Measurements from ENCODE around the gene GZMM.

DNA sequence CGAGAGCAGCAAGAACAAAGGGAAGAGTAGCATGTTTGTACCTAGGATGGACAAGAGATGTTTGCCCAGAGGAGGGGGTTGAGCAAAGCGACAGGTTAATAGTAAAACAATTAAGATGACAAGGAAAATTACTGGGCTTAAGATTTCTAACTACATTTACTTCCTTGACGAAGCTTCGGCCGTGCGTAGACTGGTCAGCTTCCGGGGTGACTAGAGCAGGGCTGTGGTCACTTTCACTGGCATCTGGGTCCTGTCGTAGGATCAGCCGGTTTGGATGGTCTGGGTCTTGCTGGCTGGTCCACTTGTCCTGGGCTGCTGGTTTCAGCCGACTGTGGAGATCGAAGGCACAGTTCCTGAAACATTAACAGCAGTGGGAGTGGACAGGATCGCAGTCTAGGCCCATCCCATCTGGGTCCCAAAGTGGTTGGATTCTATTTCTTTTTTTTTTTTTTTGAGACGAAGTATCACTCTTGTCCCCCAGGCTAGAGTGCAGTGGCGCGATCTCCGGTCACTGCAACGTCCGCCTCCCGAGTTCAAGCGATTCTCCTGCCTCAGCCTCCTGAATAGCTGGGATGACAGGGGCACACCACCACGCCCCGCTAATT, 23.5 kb downstream of the GZMM start:
- TF ChIP-seq TAF1 (IDR thresholded peaks at IDR 0.05; ENCODE audit: borderline replicate concordance, insufficient read depth, low read length) (no peak), POLR2AphosphoS5 (IDR thresholded peaks at IDR 0.05; ENCODE audit: low read depth, low read length) (no peak)
- TF ChIP-seq, protein P1, sequence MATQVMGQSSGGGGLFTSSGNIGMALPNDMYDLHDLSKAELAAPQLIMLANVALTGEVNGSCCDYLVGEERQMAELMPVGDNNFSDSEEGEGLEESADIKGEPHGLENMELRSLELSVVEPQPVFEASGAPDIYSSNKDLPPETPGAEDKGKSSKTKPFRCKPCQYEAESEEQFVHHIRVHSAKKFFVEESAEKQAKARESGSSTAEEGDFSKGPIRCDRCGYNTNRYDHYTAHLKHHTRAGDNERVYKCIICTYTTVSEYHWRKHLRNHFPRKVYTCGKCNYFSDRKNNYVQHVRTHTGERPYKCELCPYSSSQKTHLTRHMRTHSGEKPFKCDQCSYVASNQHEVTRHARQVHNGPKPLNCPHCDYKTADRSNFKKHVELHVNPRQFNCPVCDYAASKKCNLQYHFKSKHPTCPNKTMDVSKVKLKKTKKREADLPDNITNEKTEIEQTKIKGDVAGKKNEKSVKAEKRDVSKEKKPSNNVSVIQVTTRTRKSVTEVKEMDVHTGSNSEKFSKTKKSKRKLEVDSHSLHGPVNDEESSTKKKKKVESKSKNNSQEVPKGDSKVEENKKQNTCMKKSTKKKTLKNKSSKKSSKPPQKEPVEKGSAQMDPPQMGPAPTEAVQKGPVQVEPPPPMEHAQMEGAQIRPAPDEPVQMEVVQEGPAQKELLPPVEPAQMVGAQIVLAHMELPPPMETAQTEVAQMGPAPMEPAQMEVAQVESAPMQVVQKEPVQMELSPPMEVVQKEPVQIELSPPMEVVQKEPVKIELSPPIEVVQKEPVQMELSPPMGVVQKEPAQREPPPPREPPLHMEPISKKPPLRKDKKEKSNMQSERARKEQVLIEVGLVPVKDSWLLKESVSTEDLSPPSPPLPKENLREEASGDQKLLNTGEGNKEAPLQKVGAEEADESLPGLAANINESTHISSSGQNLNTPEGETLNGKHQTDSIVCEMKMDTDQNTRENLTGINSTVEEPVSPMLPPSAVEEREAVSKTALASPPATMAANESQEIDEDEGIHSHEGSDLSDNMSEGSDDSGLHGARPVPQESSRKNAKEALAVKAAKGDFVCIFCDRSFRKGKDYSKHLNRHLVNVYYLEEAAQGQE (IDR thresholded peaks at IDR 0.05; ENCODE audit: insufficient read depth in 1 of 2, low read depth in 2 of 2, low read length in 2 of 2): no peak

All from PFSK-1 (cell line).